ENCODE measurements around the gene DERA. TPM values are rescaled to one million over a fixed set of nuclear protein-coding genes. Genes with fewer than 3 reads are reported as not detected.
"Not testable (repeated sequence)": the region's sequence is repeated elsewhere in the genome, so short reads cannot be mapped to it uniquely, and the experiment has no call there.

Gene DERA
- total and polyA plus RNA-seq, 4 donors: 15.5 to 57.2 (median 23.7) TPM

GRCh38 chr12:15996948-15997347, 85.8 kb downstream of the DERA start:
- H3K9me3 ChIP-seq (ENCODE audit: control insufficient read depth, low read length): no peaks in the 10 kb centered on the region
- no peak for DNase-seq
- H3K4me1 ChIP-seq (ENCODE audit: control insufficient read depth in 1 of 2, insufficient read depth in 2 of 2, low read length in 2 of 2): peaks cover 0 to 5% of the 10 kb centered on the region in 2 donors
- H3K27me3 ChIP-seq (ENCODE audit: control insufficient read depth in 1 of 2, insufficient read depth in 2 of 2, low read length in 1 of 2): no peaks in the 10 kb centered on the region
- H3K36me3 ChIP-seq (ENCODE audit: control insufficient read depth in 1 of 2, insufficient read depth in 2 of 2, low read length in 1 of 2): no peaks in the 10 kb centered on the region
- intact Hi-C loops (cut with DNase I): no loop called here
- H3K27ac ChIP-seq (ENCODE audit: low read depth in 1 of 2, low read length in 2 of 2): no peak overlapping the region
- WGBS, 2 donors: 80 to 82% methylated on average over 1 of the region's 1 CpG
- ATAC-seq (ENCODE audit: low FRiP score): no peak
- H3K4me3 ChIP-seq (ENCODE audit: low read length in 2 of 2): no peak overlapping the region

- Histone ChIP-seq H3K36me3 (ENCODE audit: control insufficient read depth in 1 of 2, insufficient read depth in 2 of 2, low read length in 1 of 2) (no peaks in the 10 kb centered on the region), H3K4me1 (ENCODE audit: control insufficient read depth in 1 of 2, insufficient read depth in 2 of 2, low read length in 2 of 2) (peaks cover 0 to 5% of the 10 kb centered on the region in 2 donors), H3K9me3 (ENCODE audit: control insufficient read depth, low read length) (no peaks in the 10 kb centered on the region), H3K27me3 (ENCODE audit: control insufficient read depth in 1 of 2, insufficient read depth in 2 of 2, low read length in 1 of 2) (no peaks in the 10 kb centered on the region), H3K27ac (ENCODE audit: low read depth in 1 of 2, low read length in 2 of 2) (no peak overlapping the region), H3K4me3 (ENCODE audit: low read length in 2 of 2) (no peak overlapping the region)
- WGBS, 2 donors: 97 to 98% methylated on average over 2 of the region's 2 CpGs
- ATAC-seq (ENCODE audit: low FRiP score): no peak
- DNase-seq: no peak
- intact Hi-C loops (cut with DNase I): no loop called here
Observed at GRCh38 chr12:15997910-15998309, 86.8 kb downstream of the DERA start.

- Histone ChIP-seq H3K36me3 (ENCODE audit: control insufficient read depth in 1 of 2, insufficient read depth in 2 of 2, low read length in 1 of 2) (no peaks in the 10 kb centered on the region), H3K9me3 (ENCODE audit: control insufficient read depth, low read length) (no peaks in the 10 kb centered on the region), H3K4me3 (ENCODE audit: low read length in 2 of 2) (no peak overlapping the region), H3K27me3 (ENCODE audit: control insufficient read depth in 1 of 2, insufficient read depth in 2 of 2, low read length in 1 of 2) (no peaks in the 10 kb centered on the region), H3K4me1 (ENCODE audit: control insufficient read depth in 1 of 2, insufficient read depth in 2 of 2, low read length in 2 of 2) (no peaks in the 10 kb centered on the region), H3K27ac (ENCODE audit: low read depth in 1 of 2, low read length in 2 of 2) (no peak overlapping the region)
- no peak for ATAC-seq (ENCODE audit: low FRiP score)
- intact Hi-C loops (cut with DNase I): no loop called here
- no peak for DNase-seq
Observed at GRCh38 chr12:16002880-16003279, 91.7 kb downstream of the DERA start.

- intact Hi-C loops (cut with DNase I): no loop called here
- DNase-seq: no peak
- Histone ChIP-seq H3K36me3 (ENCODE audit: control insufficient read depth in 1 of 2, insufficient read depth in 2 of 2, low read length in 1 of 2) (no peaks in the 10 kb centered on the region), H3K27ac (ENCODE audit: low read depth in 1 of 2, low read length in 2 of 2) (no peak overlapping the region), H3K4me3 (ENCODE audit: low read length in 2 of 2) (no peak overlapping the region), H3K9me3 (ENCODE audit: control insufficient read depth, low read length) (no peaks in the 10 kb centered on the region), H3K4me1 (ENCODE audit: control insufficient read depth in 1 of 2, insufficient read depth in 2 of 2, low read length in 2 of 2) (no peaks in the 10 kb centered on the region), H3K27me3 (ENCODE audit: control insufficient read depth in 1 of 2, insufficient read depth in 2 of 2, low read length in 1 of 2) (no peaks in the 10 kb centered on the region)
- ATAC-seq (ENCODE audit: low FRiP score): no peak
- 93 to 96% methylated on average over 3 of the region's 3 CpGs for WGBS, 2 donors
Observed at GRCh38 chr12:16003460-16003859, 92.3 kb downstream of the DERA start.

- WGBS, 2 donors: 92 to 97% methylated on average over 4 of the region's 4 CpGs
- Histone ChIP-seq H3K36me3 (ENCODE audit: control insufficient read depth in 1 of 2, insufficient read depth in 2 of 2, low read length in 1 of 2) (no peaks in the 10 kb centered on the region), H3K4me1 (ENCODE audit: control insufficient read depth in 1 of 2, insufficient read depth in 2 of 2, low read length in 2 of 2) (no peaks in the 10 kb centered on the region), H3K4me3 (ENCODE audit: low read length in 2 of 2) (no peak overlapping the region), H3K27me3 (ENCODE audit: control insufficient read depth in 1 of 2, insufficient read depth in 2 of 2, low read length in 1 of 2) (no peaks in the 10 kb centered on the region), H3K27ac (ENCODE audit: low read depth in 1 of 2, low read length in 2 of 2) (no peak overlapping the region), H3K9me3 (ENCODE audit: control insufficient read depth, low read length) (no peaks in the 10 kb centered on the region)
- intact Hi-C loops (cut with DNase I): no loop called here
- no peak for DNase-seq
- ATAC-seq (ENCODE audit: low FRiP score): no peak
Observed at GRCh38 chr12:16006752-16007151, 95.6 kb downstream of the DERA start.

GRCh38 chr12:16008421-16008824, 97.3 kb downstream of the DERA start:
- no peak overlapping the region for H3K27ac ChIP-seq (ENCODE audit: low read depth in 1 of 2, low read length in 2 of 2)
- ATAC-seq (ENCODE audit: low FRiP score): no peak
- no peaks in the 10 kb centered on the region for H3K4me1 ChIP-seq (ENCODE audit: control insufficient read depth in 1 of 2, insufficient read depth in 2 of 2, low read length in 2 of 2)
- 95 to 96% methylated on average over 7 of the region's 7 CpGs for WGBS, 2 donors
- no peak overlapping the region for H3K4me3 ChIP-seq (ENCODE audit: low read length in 2 of 2)
- intact Hi-C loops (cut with DNase I): no loop called here
- H3K9me3 ChIP-seq (ENCODE audit: control insufficient read depth, low read length): no peaks in the 10 kb centered on the region
- no peaks in the 10 kb centered on the region for H3K27me3 ChIP-seq (ENCODE audit: control insufficient read depth in 1 of 2, insufficient read depth in 2 of 2, low read length in 1 of 2)
- no peak for DNase-seq
- H3K36me3 ChIP-seq (ENCODE audit: control insufficient read depth in 1 of 2, insufficient read depth in 2 of 2, low read length in 1 of 2): no peaks in the 10 kb centered on the region

- intact Hi-C loops (cut with DNase I): no loop called here
Observed at GRCh38 chr12:16012117-16012516, 101.0 kb downstream of the DERA start.

GRCh38 chr12:16013722-16014121, 102.6 kb downstream of the DERA start:
- DNase-seq; intact Hi-C loops (cut with DNase I); H3K4me3 ChIP-seq (ENCODE audit: low read length in 2 of 2); H3K27ac ChIP-seq (ENCODE audit: low read depth in 1 of 2, low read length in 2 of 2); H3K9me3 ChIP-seq (ENCODE audit: control insufficient read depth, low read length); ATAC-seq (ENCODE audit: low FRiP score); H3K36me3 ChIP-seq (ENCODE audit: control insufficient read depth in 1 of 2, insufficient read depth in 2 of 2, low read length in 1 of 2); H3K27me3 ChIP-seq (ENCODE audit: control insufficient read depth in 1 of 2, insufficient read depth in 2 of 2, low read length in 1 of 2); H3K4me1 ChIP-seq (ENCODE audit: control insufficient read depth in 1 of 2, insufficient read depth in 2 of 2, low read length in 2 of 2): not testable (repeated sequence)
- 93 to 100% methylated on average over 1 of the region's 1 CpG for WGBS, 2 donors

More at GRCh38 chr12:16012117-16012516, 101.0 kb downstream of the DERA start:
- Histone ChIP-seq H3K4me1 (ENCODE audit: control insufficient read depth in 1 of 2, insufficient read depth in 2 of 2, low read length in 2 of 2) (no peaks in the 10 kb centered on the region), H3K4me3 (ENCODE audit: low read length in 2 of 2) (no peak overlapping the region), H3K36me3 (ENCODE audit: control insufficient read depth in 1 of 2, insufficient read depth in 2 of 2, low read length in 1 of 2) (no peaks in the 10 kb centered on the region), H3K27me3 (ENCODE audit: control insufficient read depth in 1 of 2, insufficient read depth in 2 of 2, low read length in 1 of 2) (no peaks in the 10 kb centered on the region), H3K27ac (ENCODE audit: low read depth in 1 of 2, low read length in 2 of 2) (no peak overlapping the region), H3K9me3 (ENCODE audit: control insufficient read depth, low read length) (no peaks in the 10 kb centered on the region)
- peak in 1 of 2 donors; percentile 70 for DNase-seq
- peak; percentile 62 for ATAC-seq (ENCODE audit: low FRiP score)

- H3K9me3 ChIP-seq (ENCODE audit: control insufficient read depth, low read length); intact Hi-C loops (cut with DNase I); H3K36me3 ChIP-seq (ENCODE audit: control insufficient read depth in 1 of 2, insufficient read depth in 2 of 2, low read length in 1 of 2); H3K4me1 ChIP-seq (ENCODE audit: control insufficient read depth in 1 of 2, insufficient read depth in 2 of 2, low read length in 2 of 2); H3K4me3 ChIP-seq (ENCODE audit: low read length in 2 of 2); DNase-seq; H3K27ac ChIP-seq (ENCODE audit: low read depth in 1 of 2, low read length in 2 of 2); H3K27me3 ChIP-seq (ENCODE audit: control insufficient read depth in 1 of 2, insufficient read depth in 2 of 2, low read length in 1 of 2); ATAC-seq (ENCODE audit: low FRiP score): not testable (repeated sequence)
- 97 to 98% methylated on average over 6 of the region's 6 CpGs for WGBS, 2 donors
Observed at GRCh38 chr12:16014394-16014793, 103.3 kb downstream of the DERA start.
